ENCODE data around the gene KRT82.
A peak's percentile ranks its signal among the peaks of the same experiment; 100 is the strongest.

Gene KRT82

GRCh38 chr12:52440821-52441319 lies 34.7 kb upstream of the KRT82 start:
- TF ChIP-seq, protein P1, sequence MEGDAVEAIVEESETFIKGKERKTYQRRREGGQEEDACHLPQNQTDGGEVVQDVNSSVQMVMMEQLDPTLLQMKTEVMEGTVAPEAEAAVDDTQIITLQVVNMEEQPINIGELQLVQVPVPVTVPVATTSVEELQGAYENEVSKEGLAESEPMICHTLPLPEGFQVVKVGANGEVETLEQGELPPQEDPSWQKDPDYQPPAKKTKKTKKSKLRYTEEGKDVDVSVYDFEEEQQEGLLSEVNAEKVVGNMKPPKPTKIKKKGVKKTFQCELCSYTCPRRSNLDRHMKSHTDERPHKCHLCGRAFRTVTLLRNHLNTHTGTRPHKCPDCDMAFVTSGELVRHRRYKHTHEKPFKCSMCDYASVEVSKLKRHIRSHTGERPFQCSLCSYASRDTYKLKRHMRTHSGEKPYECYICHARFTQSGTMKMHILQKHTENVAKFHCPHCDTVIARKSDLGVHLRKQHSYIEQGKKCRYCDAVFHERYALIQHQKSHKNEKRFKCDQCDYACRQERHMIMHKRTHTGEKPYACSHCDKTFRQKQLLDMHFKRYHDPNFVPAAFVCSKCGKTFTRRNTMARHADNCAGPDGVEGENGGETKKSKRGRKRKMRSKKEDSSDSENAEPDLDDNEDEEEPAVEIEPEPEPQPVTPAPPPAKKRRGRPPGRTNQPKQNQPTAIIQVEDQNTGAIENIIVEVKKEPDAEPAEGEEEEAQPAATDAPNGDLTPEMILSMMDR (conservative IDR thresholded peaks at IDR 0.05; ENCODE audit: low read depth), result no peak
- ChIA-PET CTCF (no interaction called here), POLR2A (ENCODE audit: low non-redundant PET) (no interaction called here)
- H3K27ac ChIP-seq, result peak overlapping the region; percentile 68
- DNase-seq (ENCODE audit: low spot score), result peak; percentile 55

DNA sequence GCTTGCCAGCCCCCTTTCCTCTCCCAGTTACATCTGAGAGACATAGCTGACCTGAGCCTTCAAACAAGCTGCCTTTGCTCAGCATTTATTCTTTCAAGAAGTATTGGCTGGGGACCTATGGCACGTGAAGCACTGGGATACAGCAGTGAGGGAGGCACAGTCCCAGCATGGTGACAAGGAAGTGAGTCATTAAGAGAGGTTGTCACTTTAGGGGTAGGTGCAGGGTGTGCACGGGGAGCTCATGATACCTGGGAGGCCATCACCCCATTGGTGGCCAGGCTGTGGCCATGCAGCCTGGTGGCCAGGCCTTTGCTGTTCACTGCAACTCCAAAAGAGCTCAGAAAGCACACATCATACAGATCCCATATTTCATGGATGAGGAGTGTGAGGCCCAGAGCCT lies 33.7 kb upstream of the KRT82 start:
- ChIA-PET CTCF (interaction anchor here (1.1 kb wide), 1 partner anchor 440 kb away, joined by 3 read pairs; no protein-coding TSS in a partner anchor), POLR2A (ENCODE audit: low non-redundant PET) (no interaction called here)
- no peak for DNase-seq (ENCODE audit: low spot score)
- TF ChIP-seq, protein P1 (conservative IDR thresholded peaks at IDR 0.05; ENCODE audit: low read depth), result no peak
- peak overlapping the region; percentile 68; the same call in 1 of the 2 replicates for H3K27ac ChIP-seq

GRCh38 chr12:52439420-52439819 lies 33.3 kb upstream of the KRT82 start:
- TF ChIP-seq, protein P1 (conservative IDR thresholded peaks at IDR 0.05; ENCODE audit: low read depth), result no peak
- POLR2A ChIA-PET (ENCODE audit: low non-redundant PET), result no interaction called here
- H3K27ac ChIP-seq, result peak overlapping the region; percentile 47
- no peak for DNase-seq (ENCODE audit: low spot score)
- CTCF ChIA-PET, result interaction anchor here (1.1 kb wide), 1 partner anchor 440 kb away, joined by 3 read pairs; no protein-coding TSS in a partner anchor

- CTCF ChIA-PET, result no interaction called here
- TF ChIP-seq, protein P1 (conservative IDR thresholded peaks at IDR 0.05; ENCODE audit: low read depth), result no peak
- no peak for DNase-seq (ENCODE audit: low spot score)
- H3K27ac ChIP-seq, result peak overlapping the region; percentile 47
- POLR2A ChIA-PET (ENCODE audit: low non-redundant PET), result no interaction called here
These were observed 32.5 kb upstream of the KRT82 start for GRCh38 chr12:52438305-52439301.

GRCh38 chr12:52437508-52437907 lies 31.4 kb upstream of the KRT82 start:
- H3K27ac ChIP-seq, result peak overlapping the region; percentile 28
- no peak for DNase-seq (ENCODE audit: low spot score)
- CTCF ChIA-PET, result no interaction called here
- POLR2A ChIA-PET (ENCODE audit: low non-redundant PET), result no interaction called here
- TF ChIP-seq, protein P1 (conservative IDR thresholded peaks at IDR 0.05; ENCODE audit: low read depth), result no peak

DNA sequence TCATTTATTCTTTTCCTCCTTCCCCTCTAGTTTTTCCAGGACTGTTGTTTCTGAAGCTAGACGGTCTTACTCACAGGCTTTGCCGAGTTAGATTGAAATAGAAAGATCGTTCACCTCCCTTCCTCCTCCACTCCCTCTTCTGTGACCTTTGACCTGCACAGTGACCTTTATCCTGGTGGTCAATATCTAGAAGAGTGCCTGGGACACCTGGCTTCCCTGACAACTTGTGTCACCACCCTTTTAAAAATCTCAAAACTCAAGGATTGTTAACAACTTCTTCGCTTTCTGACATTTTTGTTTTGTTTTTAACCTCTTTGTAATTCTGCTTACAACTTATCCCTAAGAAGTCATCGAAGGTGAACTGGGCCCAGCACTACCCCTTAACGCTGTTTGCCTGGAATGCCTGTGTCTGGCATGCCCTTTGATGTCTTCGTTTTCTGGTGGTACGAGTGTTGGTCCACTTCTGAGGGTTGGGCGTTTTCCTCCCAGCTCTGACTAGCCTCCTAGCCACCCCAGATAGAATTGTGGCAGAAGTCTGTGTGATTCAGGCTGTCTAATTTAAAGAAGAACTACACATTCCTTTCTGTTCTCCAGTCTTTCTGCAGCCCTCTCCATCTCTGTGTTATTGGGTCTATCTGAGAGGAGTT lies 30.8 kb upstream of the KRT82 start:
- CTCF ChIA-PET, result no interaction called here
- no peak for DNase-seq (ENCODE audit: low spot score)
- POLR2A ChIA-PET (ENCODE audit: low non-redundant PET), result no interaction called here
- peak overlapping the region; percentile 82 for H3K27ac ChIP-seq
- TF ChIP-seq, protein P1 (conservative IDR thresholded peaks at IDR 0.05; ENCODE audit: low read depth), result no peak
